DMS153 treated with DMSO at 0.1 percent for 48 hours (cell line): ENCODE measurements around the gene NCAPG.
A peak's percentile ranks its signal among the peaks of the same experiment; 100 is the strongest.

ENCODE experiments used
- DNase-seq: peaks from one replicate; lab custom pipeline; 2025; ENCODE audit not compliant: unreplicated experiment; lab: John Stamatoyannopoulos, UW

NCAPG gene

GRCh38 chr4:17810260-17811077 lies at the start of gene NCAPG, which contains the start of gene DCAF16:
TSS of gene NCAPG (plus strand) at chr4:17810979. CDS start at chr4:17811078, 99 bp downstream.
TSS of gene DCAF16 (minus strand) at chr4:17810757. CDS start at chr4:17804141, 6,616 bp downstream.
- DNase-seq: peak; percentile 57

- DNase-seq: no peak
These were observed 49.7 kb upstream of the NCAPG start for GRCh38 chr4:17761062-17761461.

- no peak for DNase-seq
These were observed 48.1 kb upstream of the NCAPG start for GRCh38 chr4:17762726-17763125.

- DNase-seq: no peak
These were observed 47.4 kb upstream of the NCAPG start for GRCh38 chr4:17763416-17763815.

- DNase-seq: no peak
These were observed 46.8 kb upstream of the NCAPG start for GRCh38 chr4:17763931-17764330.

- DNase-seq: no peak
These were observed 45.1 kb upstream of the NCAPG start for GRCh38 chr4:17765514-17766286.

GRCh38 chr4:17766826-17767458 lies 43.8 kb upstream of the NCAPG start:
- no peak for DNase-seq

- DNase-seq: no peak
These were observed 41.2 kb upstream of the NCAPG start for GRCh38 chr4:17769406-17770174.

- DNase-seq: no peak
These were observed 39.9 kb upstream of the NCAPG start for GRCh38 chr4:17770845-17771244.

- DNase-seq: no peak
These were observed 39.4 kb upstream of the NCAPG start for GRCh38 chr4:17771284-17771908.

GRCh38 chr4:17773135-17773698 lies 37.6 kb upstream of the NCAPG start:
- DNase-seq: no peak

GRCh38 chr4:17778431-17778830 lies 32.3 kb upstream of the NCAPG start:
- DNase-seq: no peak

GRCh38 chr4:17780501-17781299 lies 30.1 kb upstream of the NCAPG start:
- DNase-seq: no peak

- no peak for DNase-seq
These were observed 29.2 kb upstream of the NCAPG start, which contains the start of gene FAM184B for GRCh38 chr4:17781300-17782287. TSS of gene FAM184B (minus strand) at chr4:17781621. CDS start at chr4:17781299, 322 bp downstream.

- DNase-seq: no peak
These were observed 24.9 kb upstream of the NCAPG start for GRCh38 chr4:17785858-17786257.

- DNase-seq: no peak
These were observed 24.2 kb upstream of the NCAPG start for GRCh38 chr4:17786567-17786966.

- no peak for DNase-seq
These were observed 23.5 kb upstream of the NCAPG start for GRCh38 chr4:17787315-17787714.

GRCh38 chr4:17788956-17789355 lies 21.8 kb upstream of the NCAPG start:
- no peak for DNase-seq
